H1 (cell line): ENCODE results near the gene SLC3A2. TPM values are rescaled to one million over a fixed set of nuclear protein-coding genes. Genes with fewer than 3 reads are reported as not detected.

Source experiments
- CTCF ChIA-PET: fragments of 300-600 bp; sonication (Branson Sonifier 250); formaldehyde crosslinking; loops from one replicate; lab custom pipeline; 2021; ENCODE audit not compliant: partially characterized antibody; lab: Charles Lee
- POLR2A ChIA-PET: fragments of 300-600 bp; sonication (Branson Sonifier 250); formaldehyde crosslinking; loops from one replicate; lab custom pipeline; 2021; ENCODE audit warnings: inconsistent platforms; ENCODE audit not compliant: partially characterized antibody; lab: Charles Lee
- DNase-seq, 2 experiments: peaks; one replicate each; pipeline versions ENCODE4 v3.0.0 to v3.0.0-alpha.2; 2010 to 2022; ENCODE audit warnings: low spot score in 2 of 2, low read depth in 1 of 2, mixed read lengths in 1 of 2
- FAIRE-seq: peaks from 2 replicates; lab custom pipeline; 2011; peaks lifted over from hg19 to GRCh38; lab: Jason Lieb, UNC
- H2AFZ ChIP-seq: 2 replicates; pipeline ENCODE4 v1.8.1; 2012; ENCODE audit warnings: low read length, inconsistent platforms
- H2AK5ac ChIP-seq: 2 replicates; pipeline ENCODE4 v1.6.1; 2013; ENCODE audit warnings: low read depth, low read length
- H2BK120ac ChIP-seq: replicated peaks from 2 replicates; pipeline ENCODE3; 2013; ENCODE audit warnings: low read depth, low read length, inconsistent platforms
- H2BK12ac ChIP-seq: 2 replicates; pipeline ENCODE4 v1.6.1; 2013; ENCODE audit warnings: low read depth, low read length
- H2BK15ac ChIP-seq: 2 replicates; pipeline ENCODE4 v1.6.1; 2013; ENCODE audit warnings: low read length
- H2BK20ac ChIP-seq: 2 replicates; pipeline ENCODE4 v1.6.1; 2013; ENCODE audit warnings: low read length
- H2BK5ac ChIP-seq: 2 replicates; pipeline ENCODE4 v1.6.1; 2013; ENCODE audit warnings: low read depth, low read length
- H3K14ac ChIP-seq: 2 replicates; pipeline ENCODE4 v1.6.1; 2013; ENCODE audit warnings: inconsistent platforms; ENCODE audit not compliant: insufficient read length
- H3K18ac ChIP-seq: 2 replicates; pipeline ENCODE4 v1.6.1; 2013; ENCODE audit warnings: low read length; ENCODE audit errors: extremely low read depth
- H3K23ac ChIP-seq: 2 replicates; pipeline ENCODE4 v1.6.1; 2013; ENCODE audit warnings: inconsistent platforms; ENCODE audit not compliant: insufficient read length
- H3K23me2 ChIP-seq: 2 replicates; pipeline ENCODE4 v1.6.1; 2013; ENCODE audit warnings: low read depth, low read length
- H3K27ac ChIP-seq: 2 replicates; pipeline ENCODE4 v1.6.1; 2011; ENCODE audit warnings: low read depth, low read length, inconsistent platforms
- H3K27me3 ChIP-seq, 4 experiments: replicated peaks in 1 of 4; 1 replicate in 1 of 4; 2 replicates in 3 of 4; pipeline versions ENCODE4 v1.6.1 to v1.8.1; 2011 to 2013; ENCODE audit warnings: low read length in 3 of 4, mild to moderate bottlenecking in 3 of 4, inconsistent platforms in 2 of 4, mixed read lengths in 2 of 4, moderate library complexity in 1 of 4; ENCODE audit not compliant: control insufficient read depth in 3 of 4, insufficient read depth in 3 of 4; ENCODE audit errors: extremely low read depth in 1 of 4
- H3K36me3 ChIP-seq, 4 experiments: 2 replicates each; pipeline versions ENCODE4 v1.6.1 to v1.8.1; 2011 to 2013; ENCODE audit warnings: mild to moderate bottlenecking in 4 of 4, low read length in 3 of 4, moderate library complexity in 2 of 4, control low read depth in 1 of 4, inconsistent platforms in 1 of 4; ENCODE audit not compliant: insufficient read depth in 4 of 4, control insufficient read depth in 2 of 4
- H3K4ac ChIP-seq: replicated peaks from 2 replicates; pipeline ENCODE3; 2013; ENCODE audit warnings: low read length, low read depth, mixed read lengths, inconsistent platforms; ENCODE audit not compliant: insufficient read length
- H3K4me1 ChIP-seq, 4 experiments: replicated peaks in 1 of 4; 1 replicate in 1 of 4; 2 replicates in 3 of 4; pipeline versions ENCODE4 v1.6.1 to v1.8.1; 2011 to 2013; ENCODE audit warnings: low read length in 3 of 4, inconsistent platforms in 2 of 4, mixed read lengths in 1 of 4; ENCODE audit not compliant: insufficient read depth in 4 of 4, control insufficient read depth in 3 of 4
- H3K4me2 ChIP-seq, 2 experiments: 2 replicates each; pipeline versions ENCODE4 v1.6.1 to v1.8.1; 2011 to 2013; ENCODE audit warnings: low read depth in 2 of 2, low read length in 2 of 2, control low read depth in 1 of 2, inconsistent platforms in 1 of 2, mild to moderate bottlenecking in 1 of 2; ENCODE audit not compliant: insufficient read depth in 1 of 2
- H3K4me3 ChIP-seq, 4 experiments: fragments of 200-600, 300-600 bp in 1 of 4; sonication (generic), shearing (Covaris generic), sonication (Bioruptor Twin) in 1 of 4; 2 replicates each; pipeline versions ENCODE4 v1.5.1 to v1.8.1; 2011 to 2016; ENCODE audit warnings: low read length in 4 of 4, low read depth in 3 of 4, control low read depth in 2 of 4, inconsistent platforms in 2 of 4, mild to moderate bottlenecking in 2 of 4, mixed read lengths in 1 of 4, moderate library complexity in 1 of 4; ENCODE audit not compliant: insufficient read depth in 2 of 4; ENCODE audit errors: extremely low read depth in 1 of 4
- H3K56ac ChIP-seq: replicated peaks from 2 replicates; pipeline ENCODE3; 2013; ENCODE audit warnings: low read depth, mild to moderate bottlenecking, mixed read lengths, low read length, inconsistent platforms; ENCODE audit not compliant: insufficient read length
- H3K79me1 ChIP-seq: 2 replicates; pipeline ENCODE4 v1.6.1; 2013; ENCODE audit warnings: low read depth, low read length, control low read depth
- H3K79me2 ChIP-seq, 2 experiments: 2 replicates each; pipeline versions ENCODE4 v1.6.1 to v1.8.1; 2012 to 2013; ENCODE audit warnings: low read length in 2 of 2, mild to moderate bottlenecking in 2 of 2, inconsistent platforms in 1 of 2; ENCODE audit not compliant: insufficient read depth in 2 of 2, control insufficient read depth in 1 of 2
- H3K9ac ChIP-seq, 4 experiments: replicated peaks in 1 of 4; 1 replicate in 1 of 4; 2 replicates in 3 of 4; pipeline versions ENCODE4 v1.6.1 to v1.8.1; 2011 to 2013; ENCODE audit warnings: low read depth in 3 of 4, low read length in 3 of 4, control low read depth in 2 of 4, mild to moderate bottlenecking in 2 of 4, moderate library complexity in 2 of 4, inconsistent platforms in 1 of 4; ENCODE audit errors: extremely low read depth in 1 of 4
- H3K9me3 ChIP-seq, 2 experiments: 2 replicates each; pipeline versions ENCODE4 v1.6.1 to v1.8.1; 2012 to 2013; ENCODE audit warnings: mild to moderate bottlenecking in 2 of 2, moderate library complexity in 2 of 2, control low read depth in 1 of 2, inconsistent platforms in 1 of 2, low read depth in 1 of 2, low read length in 1 of 2, mixed read lengths in 1 of 2; ENCODE audit not compliant: insufficient read depth in 2 of 2
- H4K20me1 ChIP-seq, 2 experiments: replicated peaks in 1 of 2; 2 replicates each; pipeline versions ENCODE3 to v1.8.1; 2011 to 2013; ENCODE audit warnings: inconsistent platforms in 2 of 2, low read length in 2 of 2, mild to moderate bottlenecking in 1 of 2; ENCODE audit not compliant: insufficient read depth in 2 of 2, control insufficient read depth in 1 of 2
- H4K5ac ChIP-seq: 2 replicates; pipeline ENCODE4 v1.6.1; 2013; ENCODE audit warnings: low read length, low read depth, mixed read lengths, inconsistent platforms; ENCODE audit not compliant: insufficient read length
- H4K8ac ChIP-seq: 2 replicates; pipeline ENCODE4 v1.8.0; 2013; ENCODE audit warnings: mild to moderate bottlenecking, moderate library complexity, low read length, inconsistent platforms; ENCODE audit not compliant: insufficient read depth; ENCODE audit errors: extremely low read depth
- H4K91ac ChIP-seq: replicated peaks from 2 replicates; pipeline ENCODE3; 2013; ENCODE audit warnings: low read length, mixed read lengths, inconsistent platforms; ENCODE audit not compliant: insufficient read length
- CBX5 ChIP-seq: fragments of 300-800, 300-1000 bp; sonication (generic); IDR thresholded peaks from 2 replicates; pipeline ENCODE4 v1.7.1; 2016; ENCODE audit warnings: antibody characterized with exemption, low read length, low read depth
- CEBPB ChIP-seq: IDR thresholded peaks from 2 replicates; pipeline ENCODE4 v1.6.1; 2012; ENCODE audit warnings: low read depth, low read length
- EZH2 ChIP-seq: fragments of 200-600 bp; sonication (generic); IDR thresholded peaks from 2 replicates; pipeline ENCODE4 v1.7.1; 2012; ENCODE audit warnings: low read depth, mild to moderate bottlenecking, moderate library complexity, low read length, inconsistent platforms; ENCODE audit not compliant: severe bottlenecking
- FOSL1 ChIP-seq: IDR thresholded peaks from 2 replicates; pipeline ENCODE4 v1.6.1; 2011; ENCODE audit warnings: mild to moderate bottlenecking, low read depth, low read length, moderate library complexity; ENCODE audit not compliant: insufficient read depth
- JUND ChIP-seq: IDR thresholded peaks from 2 replicates; pipeline ENCODE4 v1.6.1; 2011; ENCODE audit warnings: mild to moderate bottlenecking, improper control_type of control experiment, low read length
- KDM5A ChIP-seq: fragments of 200-600 bp; IDR thresholded peaks from 2 replicates; pipeline ENCODE4 v1.7.1; 2012; ENCODE audit warnings: mild to moderate bottlenecking, low read length, inconsistent platforms, mixed read lengths
- NRF1 ChIP-seq: IDR thresholded peaks from 2 replicates; pipeline ENCODE4 v1.6.1; 2011; ENCODE audit warnings: mild to moderate bottlenecking, low read depth, low read length, improper control_type of control experiment
- RNF2 ChIP-seq: fragments of 200-900, 300-1000 bp; sonication (generic); IDR thresholded peaks from 2 replicates; pipeline ENCODE4 v1.7.1; 2016; ENCODE audit warnings: borderline replicate concordance, low read depth, mild to moderate bottlenecking, antibody characterized with exemption, low read length; ENCODE audit not compliant: poor library complexity, severe bottlenecking; ENCODE audit errors: missing control alignments
- SIRT6 ChIP-seq: IDR thresholded peaks from one replicate; pipeline ENCODE4 v1.7.1; 2012; ENCODE audit warnings: low read length, inconsistent platforms
- TBP ChIP-seq: IDR thresholded peaks from 2 replicates; pipeline ENCODE4 v1.6.1; 2011; ENCODE audit warnings: low read depth, low read length, improper control_type of control experiment
- WGBS, 2 experiments: shearing (Covaris generic) in 1 of 2; methylation state at CpG; one replicate each; pipeline versions ENCODE4 v1.1.6 to v1.1.7; 2013 to 2015; ENCODE audit warnings: low lambda C conversion rate in 2 of 2, mixed read lengths in 2 of 2, inconsistent platforms in 1 of 2, low coverage in 1 of 2, missing lambda C conversion rate in 1 of 2; ENCODE audit not compliant: insufficient replicate concordance in 2 of 2, insufficient coverage in 1 of 2, insufficient read length in 1 of 2; ENCODE audit errors: extremely low coverage in 1 of 2, missing lambda C conversion rate in 1 of 2; 5-methylcytosine and 5-hydroxymethylcytosine counted together
- polyA plus RNA-seq, 7 experiments: library from polyadenylated mRNA; depleted of rRNA in 3 of 7; stranded (reverse) in 5 of 7; unstranded in 2 of 7; fragments of >200 nt in 5 of 7; fragments of 200-250 nt in 2 of 7; gene quantifications; 1 replicate in 5 of 7; 2 replicates in 1 of 7; 4 replicates in 1 of 7; pipeline versions ENCODE4 v1.2.1 to v1.2.3, GENCODE V29; 2011 to 2013; ENCODE audit warnings: missing spikeins in 2 of 7, mixed read lengths in 2 of 7
- total RNA-seq: library from RNA; stranded (reverse); fragmentation: NEBNext Ultra II Directional; extraction: Animal tissue kit (Norgen Biotek cat#: 25700); gene quantifications from 2 replicates; pipeline ENCODE4 v1.2.1, GENCODE V29; 2021
- TF ChIP-seq, protein P1 (sequence below): IDR thresholded peaks from 2 replicates; pipeline ENCODE4 v1.6.1; 2011; ENCODE audit warnings: low read depth, mild to moderate bottlenecking, low read length; ENCODE audit not compliant: insufficient read depth

Gene SLC3A2
- total and polyA plus RNA-seq, 2 of the 8 experiments (the other 6 are each of a cell fraction or from before 2014, with no cell fraction given): 410 to 435 TPM

DNA sequence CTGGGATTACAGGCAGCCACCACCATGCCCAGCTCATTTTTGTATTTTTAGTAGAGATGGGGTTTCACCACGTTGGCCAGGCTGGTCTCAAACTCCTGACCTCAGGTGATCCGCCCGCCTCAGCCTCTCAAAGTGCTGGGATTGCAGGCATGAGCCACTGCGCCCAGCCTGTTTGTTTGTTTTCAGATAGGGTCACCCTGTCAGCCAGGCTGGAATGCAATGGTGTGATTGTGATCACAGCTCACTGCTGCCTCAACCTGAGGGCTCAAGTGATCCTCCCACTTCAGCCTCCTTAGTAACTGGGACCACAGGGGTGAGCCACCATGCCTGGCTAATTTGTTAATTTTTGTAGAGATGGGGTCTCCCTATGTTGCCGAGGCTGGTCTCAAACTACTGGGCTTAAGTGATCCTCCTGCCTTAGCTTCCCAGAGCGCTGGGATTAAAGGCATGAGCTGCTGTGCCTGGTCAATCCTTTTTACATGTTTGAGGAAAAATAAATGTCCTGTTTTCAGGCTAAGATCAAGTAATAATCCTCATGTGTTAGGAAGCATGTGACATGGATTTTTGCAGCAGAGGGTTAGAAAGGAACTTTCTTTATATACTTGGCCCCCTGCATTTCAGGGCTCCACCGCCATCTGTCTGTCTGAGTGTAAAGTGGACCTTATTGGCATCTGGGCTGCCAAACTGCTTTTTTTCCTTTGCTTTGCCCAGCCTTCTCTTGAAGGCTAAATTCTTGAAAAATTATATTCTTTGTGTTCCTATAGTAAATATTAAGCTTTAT is 4.8 kb upstream of the SLC3A2 start:
- FAIRE-seq (no peak), DNase-seq (no peak)
- H3K18ac ChIP-seq: no peak overlapping the region
- no peak overlapping the region; the same call in 1 of the 2 replicates for H4K8ac ChIP-seq
- no peak overlapping the region for H2AK5ac ChIP-seq
- H2BK20ac ChIP-seq: no peak overlapping the region
- H3K14ac ChIP-seq: no peak overlapping the region
- no peak overlapping the region for H2BK5ac ChIP-seq
- no peak overlapping the region; a peak in 1 of 8 replicates for H3K4me3 ChIP-seq
- no peak overlapping the region for H3K23ac ChIP-seq
- H4K20me1 ChIP-seq: peaks cover 9 to 18% of the 10 kb centered on the region in 2 experiments
- no peaks in the 10 kb centered on the region for H3K9me3 ChIP-seq
- no peak overlapping the region for H2BK12ac ChIP-seq
- H3K27me3 ChIP-seq: no peaks in the 10 kb centered on the region
- H3K27ac ChIP-seq: no peak overlapping the region
- 90% methylated on average over 7 of the region's 7 CpGs; no CpG with 5 or more reads in 1 of the 2 experiments for WGBS, 2 experiments
- H3K4me2 ChIP-seq: no peak overlapping the region
- no peaks in the 10 kb centered on the region; the same call in 1 of the 2 replicates for H3K79me1 ChIP-seq
- H3K4ac ChIP-seq: no peak overlapping the region
- no peak overlapping the region for H4K91ac ChIP-seq
- H4K5ac ChIP-seq: no peak overlapping the region
- ChIA-PET POLR2A (interaction anchor here (0.9 to 57.8 kb wide), 10 partner anchors 2 to 166 kb away, joined by 3 to 2104 read pairs (median 4); partner anchors contain the start of genes CHRM1, SLC3A2, TMEM179B and WDR74), CTCF (interaction anchor here (0.6 to 2.9 kb wide), 8 partner anchors 8 to 89 kb away, joined by 3 to 12 read pairs (median 4); partner anchors contain the start of gene TMEM179B)
- H3K9ac ChIP-seq: no peak overlapping the region
- H3K23me2 ChIP-seq: peaks cover 2% of the 10 kb centered on the region; the same call in 1 of the 2 replicates
- peaks cover 0 to 13% (median 4%) of the 10 kb centered on the region in 4 experiments; a peak in 5 of 7 replicates for H3K4me1 ChIP-seq
- H2AFZ ChIP-seq: no peak overlapping the region
- peaks cover 15 to 73% (median 39%) of the 10 kb centered on the region in 4 experiments; a peak in 7 of 8 replicates for H3K36me3 ChIP-seq
- no peak overlapping the region for H2BK15ac ChIP-seq
- H2BK120ac ChIP-seq: no peak overlapping the region
- H3K79me2 ChIP-seq: peaks cover 4 to 82% of the 10 kb centered on the region in 2 experiments; a peak in 3 of 4 replicates
- H3K56ac ChIP-seq: no peak overlapping the region
- TF ChIP-seq EZH2: no peak
- no peak for TF ChIP-seq RNF2
- TF ChIP-seq SIRT6: no peak
- TF ChIP-seq FOSL1: no peak
- no peak for TF ChIP-seq JUND
- TF ChIP-seq, protein P1, sequence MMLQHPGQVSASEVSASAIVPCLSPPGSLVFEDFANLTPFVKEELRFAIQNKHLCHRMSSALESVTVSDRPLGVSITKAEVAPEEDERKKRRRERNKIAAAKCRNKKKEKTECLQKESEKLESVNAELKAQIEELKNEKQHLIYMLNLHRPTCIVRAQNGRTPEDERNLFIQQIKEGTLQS: no peak
- no peak for TF ChIP-seq CBX5
- TF ChIP-seq CEBPB: no peak
- TF ChIP-seq TBP: no peak
- no peak for TF ChIP-seq NRF1
- TF ChIP-seq KDM5A: no peak
